ENCODE measurements around the gene DDX42. TPM values are rescaled to one million over a fixed set of nuclear protein-coding genes. Genes with fewer than 3 reads are reported as not detected.
"Not testable (repeated sequence)": the region's sequence is repeated elsewhere in the genome, so short reads cannot be mapped to it uniquely, and the experiment has no call there.

The DDX42 gene
- total RNA-seq, 1 donor from 2014 or later = 148 TPM

- Mint-ChIP-seq H3K9me3 (no peaks in the 10 kb centered on the region), H3K4me3 (peak overlapping the region; percentile 97)
Observed at GRCh38 chr17:63840591-63841349, 66.8 kb downstream of the DDX42 start.

GRCh38 chr17:63841350-63842172 lies 67.6 kb downstream of the DDX42 start:
- peaks cover 8% of the 10 kb centered on the region for H3K27me3 Mint-ChIP-seq

More at GRCh38 chr17:63840591-63841349, 66.8 kb downstream of the DDX42 start:
- no peak for TF ChIP-seq CTCF (conservative IDR thresholded peaks at IDR 0.05)
- H3K27ac Mint-ChIP-seq = peak overlapping the region; percentile 94
- peaks cover 5% of the 10 kb centered on the region for H3K27me3 Mint-ChIP-seq
- peaks cover 3% of the 10 kb centered on the region for H3K36me3 Mint-ChIP-seq
- no peak for DNase-seq (ENCODE audit: extremely low spot score, unreplicated experiment)
- peaks cover 33% of the 10 kb centered on the region for H3K4me1 Mint-ChIP-seq (ENCODE audit: unreplicated experiment)

GRCh38 chr17:63842173-63842539 lies 68.2 kb downstream of the DDX42 start:
- H3K27me3 Mint-ChIP-seq = peaks cover 8% of the 10 kb centered on the region
- no peak for TF ChIP-seq CTCF (conservative IDR thresholded peaks at IDR 0.05)
- peaks cover 33% of the 10 kb centered on the region for H3K4me1 Mint-ChIP-seq (ENCODE audit: unreplicated experiment)
- no peaks in the 10 kb centered on the region for H3K9me3 Mint-ChIP-seq
- no peaks in the 10 kb centered on the region for H3K36me3 Mint-ChIP-seq
- peak overlapping the region; percentile 94 for H3K27ac Mint-ChIP-seq
- peak overlapping the region; percentile 97 for H3K4me3 Mint-ChIP-seq
- DNase-seq (ENCODE audit: extremely low spot score, unreplicated experiment) = no peak

More at GRCh38 chr17:63841350-63842172, 67.6 kb downstream of the DDX42 start:
- no peak for TF ChIP-seq CTCF (conservative IDR thresholded peaks at IDR 0.05)
- peak overlapping the region; percentile 94 for H3K27ac Mint-ChIP-seq
- H3K4me1 Mint-ChIP-seq (ENCODE audit: unreplicated experiment) = peaks cover 33% of the 10 kb centered on the region
- no peak for DNase-seq (ENCODE audit: extremely low spot score, unreplicated experiment)
- peaks cover 3% of the 10 kb centered on the region for H3K36me3 Mint-ChIP-seq
- no peaks in the 10 kb centered on the region for H3K9me3 Mint-ChIP-seq
- H3K4me3 Mint-ChIP-seq = peak overlapping the region; percentile 97

GRCh38 chr17:63842540-63843386 lies 68.8 kb downstream of the DDX42 start, which contains the start of gene SMARCD2:
Gene SMARCD2, minus strand, starts transcription at chr17:63842685. Its CDS starts 11 bp downstream, at chr17:63842674.
- H3K36me3 Mint-ChIP-seq = no peaks in the 10 kb centered on the region
- H3K27ac Mint-ChIP-seq = peak within 1 kb of the TSS; percentile 94
- peak; percentile 98 for DNase-seq (ENCODE audit: extremely low spot score, unreplicated experiment)
- peak within 1 kb of the TSS; percentile 97 for H3K4me3 Mint-ChIP-seq
- peaks cover 33% of the 10 kb centered on the region for H3K4me1 Mint-ChIP-seq (ENCODE audit: unreplicated experiment)
- no peaks in the 10 kb centered on the region for H3K9me3 Mint-ChIP-seq
- peaks cover 8% of the 10 kb centered on the region for H3K27me3 Mint-ChIP-seq
- TF ChIP-seq CTCF (conservative IDR thresholded peaks at IDR 0.05) = no peak

- Mint-ChIP-seq H3K27me3 (peaks cover 11% of the 10 kb centered on the region), H3K27ac (peak overlapping the region; percentile 86), H3K4me3 (peak overlapping the region; percentile 87), H3K4me1 (ENCODE audit: unreplicated experiment) (peaks cover 31% of the 10 kb centered on the region)
- not testable (repeated sequence) for H3K9me3 Mint-ChIP-seq; H3K36me3 Mint-ChIP-seq; DNase-seq (ENCODE audit: extremely low spot score, unreplicated experiment)
Observed at GRCh38 chr17:63843387-63843888, 69.5 kb downstream of the DDX42 start.
